T-helper 1 cell treated with Interleukin-12 subunit alpha and Interleukin-12 subunit beta and Interleukin-4 antibody, amounts not matched to agents 30 ng/mL and 1 ng/mL, for 36 hours (primary cell): ENCODE results near the gene CCR7. TPM values are rescaled to one million over a fixed set of nuclear protein-coding genes. Genes with fewer than 3 reads are reported as not detected.

Experiments used
- intact Hi-C: fragments of 100-400 bp; cut with micrococcal nuclease; formaldehyde crosslinking; loops from one replicate; pipeline ENCODE4 v1.15.1; 2024
- total RNA-seq: library from RNA; stranded (reverse); gene quantifications from 2 replicates; pipeline ENCODE4 v1.2.3, GENCODE V29; 2022

CCR7 gene, protein sequence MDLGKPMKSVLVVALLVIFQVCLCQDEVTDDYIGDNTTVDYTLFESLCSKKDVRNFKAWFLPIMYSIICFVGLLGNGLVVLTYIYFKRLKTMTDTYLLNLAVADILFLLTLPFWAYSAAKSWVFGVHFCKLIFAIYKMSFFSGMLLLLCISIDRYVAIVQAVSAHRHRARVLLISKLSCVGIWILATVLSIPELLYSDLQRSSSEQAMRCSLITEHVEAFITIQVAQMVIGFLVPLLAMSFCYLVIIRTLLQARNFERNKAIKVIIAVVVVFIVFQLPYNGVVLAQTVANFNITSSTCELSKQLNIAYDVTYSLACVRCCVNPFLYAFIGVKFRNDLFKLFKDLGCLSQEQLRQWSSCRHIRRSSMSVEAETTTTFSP
- total RNA-seq, result 169 and 171 TPM in 2 replicates

GRCh38 chr17:40564883-40565768 is at the start of gene CCR7:
TSS of gene CCR7 (minus strand) at chr17:40565472. CDS start at chr17:40565409, 63 bp downstream.
- intact Hi-C loops, result loop anchor here (1.0 to 10.0 kb wide), 3 partner anchors 33 to 350 kb away; partner anchors contain the start of gene WIPF2

GRCh38 chr17:40614431-40615067 is 49.3 kb upstream of the CCR7 start:
- intact Hi-C loops, result loop anchor here (1.0 kb wide), 2 partner anchors 32 to 52 kb away; no protein-coding TSS in a partner anchor

DNA sequence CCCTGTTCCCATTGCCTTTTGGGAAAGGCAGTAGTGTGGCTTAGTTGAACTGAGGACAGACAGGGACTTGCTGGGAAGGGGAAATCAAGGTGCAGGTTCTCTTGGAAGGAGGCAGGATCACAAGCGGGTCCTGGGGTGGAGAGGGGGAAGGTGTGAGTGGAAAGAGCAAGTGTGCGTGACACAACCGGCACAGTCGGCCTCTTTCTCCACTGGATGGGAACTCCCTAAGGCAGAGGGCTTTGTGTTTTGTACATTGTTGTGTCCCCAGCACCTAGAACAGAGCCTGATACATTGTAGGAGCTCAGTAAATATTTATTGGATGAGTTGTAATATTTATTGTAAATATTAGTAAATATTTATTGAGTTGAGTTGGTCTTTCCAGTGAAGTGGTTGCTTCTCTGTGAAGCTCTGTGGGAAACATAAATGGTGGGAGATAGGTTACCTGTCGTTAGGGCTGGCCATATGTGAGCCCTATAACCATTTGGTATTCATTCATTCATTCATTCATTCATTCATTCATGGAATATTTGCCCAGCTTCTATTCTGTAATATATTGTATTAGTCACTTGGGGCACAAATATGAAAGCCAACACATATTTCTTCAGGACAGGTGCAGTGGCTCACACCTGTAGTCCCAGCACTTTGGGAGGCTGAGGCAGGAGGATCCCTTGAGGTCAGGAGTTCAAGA is 48.3 kb upstream of the CCR7 start:
- intact Hi-C loops, result no loop called here

GRCh38 chr17:40612599-40613244 is 47.5 kb upstream of the CCR7 start:
- intact Hi-C loops, result no loop called here

DNA sequence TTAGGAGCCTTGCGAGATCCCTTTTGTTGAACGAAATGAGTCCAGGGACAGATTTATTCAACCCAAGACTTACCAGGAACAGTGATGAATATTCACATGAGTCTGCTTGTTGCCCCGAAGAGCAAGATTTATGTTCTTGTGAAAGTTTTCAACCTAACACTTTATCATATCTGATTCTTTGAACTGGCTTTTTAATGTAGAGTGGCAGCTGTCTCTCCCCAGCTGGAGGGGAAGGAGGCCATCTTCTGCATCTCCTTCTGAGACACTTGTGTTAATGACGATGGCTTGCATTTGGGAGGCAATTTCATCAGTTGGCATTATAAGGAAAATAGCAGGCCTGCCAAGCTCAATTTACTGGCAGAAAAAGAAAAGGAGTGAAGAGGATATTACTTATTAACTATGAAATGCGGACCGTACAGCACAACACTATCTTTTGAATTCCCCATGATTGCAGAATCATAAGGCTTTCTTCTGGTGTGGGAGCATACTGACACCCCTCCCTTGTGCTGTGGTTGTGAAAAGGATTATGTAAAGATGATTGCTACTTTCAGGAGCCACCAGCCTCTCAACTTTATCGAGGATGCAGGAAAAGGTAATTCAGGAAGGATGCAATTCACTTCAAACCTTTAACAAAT is 46.7 kb upstream of the CCR7 start:
- intact Hi-C loops, result no loop called here

DNA sequence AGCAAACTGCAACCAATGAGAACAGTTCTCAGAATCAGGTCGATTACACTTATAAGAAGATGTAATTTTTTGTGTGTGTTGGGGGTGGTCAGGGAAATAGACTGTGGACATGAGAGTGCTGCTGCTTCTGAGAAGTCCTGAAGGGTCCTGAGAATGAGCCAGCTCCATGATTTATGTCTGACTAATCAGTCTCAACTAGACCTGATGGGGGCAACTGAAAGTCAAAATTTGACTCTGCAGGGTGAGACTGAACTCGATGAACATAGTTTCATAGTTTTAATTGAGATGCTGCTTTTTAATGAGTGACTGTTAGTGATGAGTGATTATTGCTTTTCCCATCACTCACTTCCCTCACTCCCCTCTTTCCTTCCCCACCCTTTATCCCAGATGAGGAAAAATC is 45.1 kb upstream of the CCR7 start:
- intact Hi-C loops, result no loop called here

DNA sequence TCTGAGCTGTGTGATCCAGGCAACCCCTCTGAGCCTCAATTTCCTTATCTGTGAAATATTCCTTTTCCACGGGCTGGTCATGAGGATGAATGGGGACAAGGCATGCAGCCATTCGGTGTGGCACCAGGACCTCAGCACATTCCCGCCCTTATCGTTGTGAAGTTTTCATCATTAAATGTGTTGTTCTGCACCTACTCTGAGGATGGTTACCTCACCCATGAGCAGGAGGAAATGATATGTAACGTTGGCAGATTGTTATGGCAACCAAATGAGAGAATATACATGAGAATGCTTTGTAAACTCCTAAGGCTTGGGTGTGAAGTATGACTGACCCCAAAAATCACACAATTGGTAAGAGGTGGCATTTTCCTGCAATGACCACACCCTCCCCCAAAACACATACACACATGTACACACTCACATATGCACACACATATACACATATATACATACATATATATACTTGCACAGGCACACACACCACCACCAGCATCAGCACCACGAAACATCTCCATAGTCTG is 42.8 kb upstream of the CCR7 start:
- intact Hi-C loops, result loop anchor here (1.0 to 5.0 kb wide), 4 partner anchors 10 to 286 kb away; partner anchors contain the start of gene SMARCE1

DNA sequence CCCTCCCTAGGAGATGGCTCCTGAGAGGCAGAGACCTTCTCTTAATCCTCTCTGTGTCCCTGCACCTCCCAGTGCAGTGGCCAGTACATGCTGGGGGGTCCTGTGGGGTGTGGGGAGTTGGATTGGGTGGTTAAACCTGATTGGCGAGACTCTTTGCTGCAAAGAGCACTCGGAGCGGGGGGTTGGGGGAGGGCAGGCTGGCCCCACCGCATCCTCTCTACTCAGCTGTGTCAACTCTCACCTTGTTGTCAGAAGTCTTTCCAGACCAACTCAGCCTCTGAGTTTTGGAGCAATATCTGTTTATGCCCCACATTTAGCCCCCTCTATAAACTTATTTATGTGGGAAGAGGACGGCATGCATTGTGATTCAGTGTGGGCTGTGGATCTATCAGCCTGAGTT is 42.4 kb upstream of the CCR7 start:
- intact Hi-C loops, result loop anchor here (1.0 to 5.0 kb wide), 4 partner anchors 9 to 285 kb away; partner anchors contain the start of gene SMARCE1

DNA sequence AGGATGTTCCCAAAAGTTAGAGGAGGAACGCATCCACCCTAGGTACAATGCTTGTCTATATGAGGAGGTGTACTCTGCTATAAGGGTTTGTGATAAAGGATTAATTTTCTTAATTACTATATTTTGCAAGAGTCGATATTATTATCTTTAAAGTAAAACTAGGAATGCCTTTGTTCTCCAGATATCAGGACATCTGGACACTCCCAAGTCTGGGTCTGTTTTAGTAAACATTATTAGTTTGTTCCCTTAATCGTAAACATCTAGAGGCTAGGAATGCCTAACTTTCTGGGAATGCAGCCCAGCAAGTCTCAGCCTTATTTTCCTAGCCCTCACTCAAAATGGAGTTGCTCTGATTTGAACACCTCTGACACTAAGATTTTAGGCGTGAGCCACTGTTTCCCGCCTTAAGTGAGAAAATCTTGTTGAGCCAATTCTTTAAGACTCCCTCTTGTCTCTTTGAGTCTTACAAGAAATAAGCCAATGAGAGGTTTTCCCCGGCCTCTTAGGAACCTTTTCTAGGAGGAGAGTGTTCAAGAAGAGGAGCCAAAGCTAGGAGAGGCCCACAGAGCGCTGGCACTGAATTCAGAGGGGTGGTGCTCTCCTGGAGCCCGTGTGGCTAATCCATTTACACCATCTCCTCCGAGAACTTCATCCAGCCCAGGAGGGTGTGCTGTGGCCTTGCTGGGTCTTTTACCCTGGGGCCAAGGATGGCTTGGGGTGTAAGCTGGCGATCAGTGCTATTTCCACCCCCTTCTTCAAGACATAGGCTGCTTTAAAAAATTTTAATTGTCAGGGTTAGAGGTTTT is 41.5 kb upstream of the CCR7 start:
- intact Hi-C loops, result loop anchor here (5.0 kb wide), 2 partner anchors 41 to 284 kb away; partner anchors contain the start of gene SMARCE1

GRCh38 chr17:40605306-40605705 is 40.0 kb upstream of the CCR7 start:
- intact Hi-C loops, result loop anchor here (5.0 kb wide), 2 partner anchors 42 to 283 kb away; partner anchors contain the start of gene SMARCE1

- intact Hi-C loops, result loop anchor here (5.0 kb wide), 2 partner anchors 43 to 282 kb away; partner anchors contain the start of gene SMARCE1
Observed at GRCh38 chr17:40604327-40605080, 39.2 kb upstream of the CCR7 start.

GRCh38 chr17:40602445-40603443 is 37.5 kb upstream of the CCR7 start:
- intact Hi-C loops, result no loop called here

DNA sequence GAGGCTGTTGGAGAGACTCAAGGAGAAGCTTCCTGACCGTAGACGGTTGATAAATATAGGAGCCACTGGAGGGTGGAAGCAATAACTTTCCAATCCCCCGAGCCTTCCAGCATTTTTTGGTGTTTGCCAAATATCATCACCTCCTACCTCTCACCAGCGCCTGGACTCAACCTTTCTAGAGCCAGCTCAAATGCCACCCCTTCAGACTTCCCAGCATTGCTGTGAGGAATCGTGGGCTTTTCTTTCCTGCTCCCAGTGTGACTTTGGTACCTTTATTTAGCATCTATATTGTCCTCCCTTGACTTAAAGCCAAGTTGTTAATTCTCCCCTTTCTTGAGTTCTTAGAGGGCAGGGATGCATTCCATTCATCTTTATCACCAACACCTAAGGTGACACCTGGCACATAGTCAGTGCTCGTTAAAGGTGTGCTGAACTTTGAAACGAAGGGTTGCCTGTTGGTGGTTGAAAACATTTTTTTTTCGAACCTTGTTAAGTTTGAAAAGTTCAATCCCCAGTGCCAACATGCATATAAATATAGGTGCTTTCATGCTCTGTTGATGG is 35.3 kb upstream of the CCR7 start:
- intact Hi-C loops, result no loop called here

GRCh38 chr17:40599468-40599763 is 34.1 kb upstream of the CCR7 start:
- intact Hi-C loops, result loop anchor here (1.0 kb wide), 1 partner anchor 38 kb away; no protein-coding TSS in a partner anchor

DNA sequence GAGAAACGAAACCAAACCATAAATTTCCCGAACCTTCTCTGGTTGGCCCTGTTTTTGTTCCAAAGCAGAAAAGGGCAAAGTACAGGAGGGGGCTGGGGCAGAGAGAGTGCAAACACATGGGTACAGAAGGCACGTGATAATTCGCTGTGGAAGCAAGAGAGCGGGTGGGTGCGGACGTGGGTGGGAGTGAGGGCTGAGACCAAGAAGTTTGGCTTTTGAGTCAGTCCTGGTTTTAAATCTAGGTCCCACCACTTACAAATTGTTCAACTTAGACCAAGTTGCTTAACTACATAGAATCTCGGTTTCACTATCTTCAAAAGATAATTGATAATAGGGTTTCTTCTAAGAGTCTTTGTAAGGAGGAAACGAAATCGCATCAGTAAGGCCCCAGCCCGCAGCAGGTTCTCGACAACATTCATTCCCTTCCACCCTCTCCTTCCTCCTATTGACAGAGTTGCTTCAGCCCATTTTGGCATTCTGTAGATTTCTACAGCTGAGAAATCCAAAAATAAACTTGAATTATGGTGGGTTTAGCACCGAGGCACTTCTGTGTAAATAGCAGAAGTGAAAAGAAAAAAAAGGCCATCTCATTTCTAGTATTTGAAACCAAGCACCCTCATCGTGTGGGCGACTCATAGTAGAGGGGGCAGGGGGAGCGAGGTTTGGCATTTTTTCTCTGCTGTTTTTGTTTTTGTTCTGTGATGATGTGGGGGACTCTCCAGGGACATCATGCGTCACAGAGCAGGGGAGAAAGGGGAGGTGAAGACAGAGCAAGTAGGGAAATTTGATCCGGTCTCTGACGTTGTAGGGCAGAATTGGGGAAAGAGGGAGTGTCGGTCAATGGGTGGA is 33.6 kb upstream of the CCR7 start:
- intact Hi-C loops, result loop anchor here (1.0 kb wide), 5 partner anchors 9 to 38 kb away; partner anchors contain the start of gene CCR7
